SU-DHL-6 (cell line): ENCODE measurements around the gene SLC9B2.

ENCODE experiments used
- EZH2phosphoT487 ChIP-seq: fragments of 200-600 bp; sonication (generic), shearing (Covaris generic); conservative IDR thresholded peaks from 2 replicates; pipeline ENCODE4 v1.6.1; 2018; ENCODE audit warnings: mild to moderate bottlenecking, antibody characterized with exemption, low read length, moderate library complexity, mixed read lengths
- TF ChIP-seq, protein P1 (sequence below): fragments of 200-600 bp; sonication (generic); IDR thresholded peaks from one replicate; pipeline ENCODE4 v1.5.1; 2017; ENCODE audit warnings: antibody characterized with exemption, mild to moderate bottlenecking, low read length, moderate library complexity; ENCODE audit not compliant: insufficient read depth, poor library complexity, severe bottlenecking

DNA sequence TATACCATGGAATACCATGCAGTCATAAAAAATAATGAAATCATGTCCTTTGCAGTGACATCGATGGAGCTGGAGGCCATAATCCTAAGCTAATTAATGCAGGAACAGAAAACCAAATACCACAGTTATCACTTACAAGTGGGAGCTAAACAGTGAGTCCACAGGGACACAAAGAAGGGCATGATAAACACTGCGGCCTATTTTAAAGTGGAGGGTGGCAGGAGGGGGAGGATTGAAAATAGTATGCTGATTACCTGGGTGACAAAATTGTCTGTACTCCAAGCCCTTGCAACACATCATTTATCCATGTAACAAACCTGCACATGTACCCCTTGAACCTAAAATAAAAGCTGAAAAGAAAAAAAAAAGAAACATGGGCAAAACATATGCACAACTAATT is 40.4 kb downstream of the SLC9B2 start:
- TF ChIP-seq, protein P1, sequence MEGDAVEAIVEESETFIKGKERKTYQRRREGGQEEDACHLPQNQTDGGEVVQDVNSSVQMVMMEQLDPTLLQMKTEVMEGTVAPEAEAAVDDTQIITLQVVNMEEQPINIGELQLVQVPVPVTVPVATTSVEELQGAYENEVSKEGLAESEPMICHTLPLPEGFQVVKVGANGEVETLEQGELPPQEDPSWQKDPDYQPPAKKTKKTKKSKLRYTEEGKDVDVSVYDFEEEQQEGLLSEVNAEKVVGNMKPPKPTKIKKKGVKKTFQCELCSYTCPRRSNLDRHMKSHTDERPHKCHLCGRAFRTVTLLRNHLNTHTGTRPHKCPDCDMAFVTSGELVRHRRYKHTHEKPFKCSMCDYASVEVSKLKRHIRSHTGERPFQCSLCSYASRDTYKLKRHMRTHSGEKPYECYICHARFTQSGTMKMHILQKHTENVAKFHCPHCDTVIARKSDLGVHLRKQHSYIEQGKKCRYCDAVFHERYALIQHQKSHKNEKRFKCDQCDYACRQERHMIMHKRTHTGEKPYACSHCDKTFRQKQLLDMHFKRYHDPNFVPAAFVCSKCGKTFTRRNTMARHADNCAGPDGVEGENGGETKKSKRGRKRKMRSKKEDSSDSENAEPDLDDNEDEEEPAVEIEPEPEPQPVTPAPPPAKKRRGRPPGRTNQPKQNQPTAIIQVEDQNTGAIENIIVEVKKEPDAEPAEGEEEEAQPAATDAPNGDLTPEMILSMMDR = no peak
- no peak for TF ChIP-seq EZH2phosphoT487
